Measurements from ENCODE around the gene DDX10. TPM values are rescaled to one million over a fixed set of nuclear protein-coding genes. Genes with fewer than 3 reads are reported as not detected.

The DDX10 gene
- total RNA-seq, 1 experiment from 2014 or later, result 72.2 TPM

- no peak for DNase-seq (ENCODE audit: low spot score)
- Histone ChIP-seq H3K36me3 (ENCODE audit: insufficient read depth, low read length, poor library complexity, severe bottlenecking) (no peaks in the 10 kb centered on the region), H3K9me3 (ENCODE audit: low read depth, low read length, poor library complexity, severe bottlenecking) (no peaks in the 10 kb centered on the region), H3K27me3 (replicated peaks; ENCODE audit: insufficient read depth, low read depth, low read length, poor library complexity) (no peaks in the 10 kb centered on the region), H3K4me1 (ENCODE audit: insufficient read depth, low read length, poor library complexity, severe bottlenecking) (peaks cover 9% of the 10 kb centered on the region), H3K4me3 (ENCODE audit: low read depth, low read length, poor library complexity, severe bottlenecking) (no peak overlapping the region), H3K27ac (ENCODE audit: low read depth, low read length, poor library complexity, severe bottlenecking) (no peak overlapping the region)
- CTCF ChIA-PET, result no interaction called here
- POLR2A ChIA-PET (ENCODE audit: low non-redundant PET), result no interaction called here
- TF ChIP-seq, protein P1, sequence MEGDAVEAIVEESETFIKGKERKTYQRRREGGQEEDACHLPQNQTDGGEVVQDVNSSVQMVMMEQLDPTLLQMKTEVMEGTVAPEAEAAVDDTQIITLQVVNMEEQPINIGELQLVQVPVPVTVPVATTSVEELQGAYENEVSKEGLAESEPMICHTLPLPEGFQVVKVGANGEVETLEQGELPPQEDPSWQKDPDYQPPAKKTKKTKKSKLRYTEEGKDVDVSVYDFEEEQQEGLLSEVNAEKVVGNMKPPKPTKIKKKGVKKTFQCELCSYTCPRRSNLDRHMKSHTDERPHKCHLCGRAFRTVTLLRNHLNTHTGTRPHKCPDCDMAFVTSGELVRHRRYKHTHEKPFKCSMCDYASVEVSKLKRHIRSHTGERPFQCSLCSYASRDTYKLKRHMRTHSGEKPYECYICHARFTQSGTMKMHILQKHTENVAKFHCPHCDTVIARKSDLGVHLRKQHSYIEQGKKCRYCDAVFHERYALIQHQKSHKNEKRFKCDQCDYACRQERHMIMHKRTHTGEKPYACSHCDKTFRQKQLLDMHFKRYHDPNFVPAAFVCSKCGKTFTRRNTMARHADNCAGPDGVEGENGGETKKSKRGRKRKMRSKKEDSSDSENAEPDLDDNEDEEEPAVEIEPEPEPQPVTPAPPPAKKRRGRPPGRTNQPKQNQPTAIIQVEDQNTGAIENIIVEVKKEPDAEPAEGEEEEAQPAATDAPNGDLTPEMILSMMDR (conservative IDR thresholded peaks at IDR 0.05; ENCODE audit: low read depth, low read length), result no peak
- TF ChIP-seq EZH2 (IDR thresholded peaks at IDR 0.05; ENCODE audit: borderline replicate concordance, low read depth, low read length, poor library complexity, severe bottlenecking), result no peak
- no TSS peak for BruUV-seq (replicated peaks)
- intact Hi-C loops (cut with micrococcal nuclease; ENCODE audit: unreplicated experiment), result no loop called here
These were observed 1.6 kb upstream of the DDX10 start for GRCh38 chr11:108663154-108663877.

GRCh38 chr11:108666373-108666772, 1.5 kb downstream of the DDX10 start:
- intact Hi-C loops (cut with micrococcal nuclease; ENCODE audit: unreplicated experiment), result loop anchor here (5.0 kb wide), 1 partner anchor 444 kb away; the partner anchor contains the start of genes ATM and NPAT
- no peak for DNase-seq (ENCODE audit: low spot score)
- peaks cover 17% of the 10 kb centered on the region for H3K4me1 ChIP-seq (ENCODE audit: insufficient read depth, low read length, poor library complexity, severe bottlenecking)
- POLR2A ChIA-PET (ENCODE audit: low non-redundant PET), result interaction anchor here (0.5 kb wide), 1 partner anchor 531 kb away, joined by 3 read pairs; no protein-coding TSS in a partner anchor
- H3K36me3 ChIP-seq (ENCODE audit: insufficient read depth, low read length, poor library complexity, severe bottlenecking), result no peaks in the 10 kb centered on the region
- BruUV-seq (replicated peaks), result no TSS peak
- CTCF ChIA-PET, result no interaction called here
- no peak overlapping the region for H3K4me3 ChIP-seq (ENCODE audit: low read depth, low read length, poor library complexity, severe bottlenecking)
- TF ChIP-seq, protein P1 (conservative IDR thresholded peaks at IDR 0.05; ENCODE audit: low read depth, low read length), result no peak
- no peak for TF ChIP-seq EZH2 (IDR thresholded peaks at IDR 0.05; ENCODE audit: borderline replicate concordance, low read depth, low read length, poor library complexity, severe bottlenecking)
- H3K9me3 ChIP-seq (ENCODE audit: low read depth, low read length, poor library complexity, severe bottlenecking), result no peaks in the 10 kb centered on the region
- no peak overlapping the region for H3K27ac ChIP-seq (ENCODE audit: low read depth, low read length, poor library complexity, severe bottlenecking)
- no peaks in the 10 kb centered on the region for H3K27me3 ChIP-seq (replicated peaks; ENCODE audit: insufficient read depth, low read depth, low read length, poor library complexity)

DNA sequence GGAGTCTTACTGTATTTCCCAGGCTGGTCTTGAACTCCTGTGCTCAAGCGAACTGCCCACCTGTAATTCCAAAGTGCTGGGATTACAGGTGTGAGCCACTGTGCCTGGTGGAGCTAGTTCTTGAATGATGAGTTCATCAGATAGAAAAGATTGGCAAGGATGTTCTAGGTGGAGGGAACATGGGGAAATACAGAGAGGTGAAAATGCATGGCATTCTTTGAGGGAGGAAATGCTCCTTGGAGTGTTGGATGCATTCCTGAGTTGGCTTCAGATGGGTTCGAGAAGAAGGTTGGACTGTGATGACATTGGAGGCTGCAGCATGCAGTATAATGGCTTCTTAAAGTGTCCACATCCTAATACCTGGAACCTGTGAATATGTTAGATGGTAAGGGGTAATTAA, 4.4 kb downstream of the DDX10 start:
- ChIA-PET POLR2A (ENCODE audit: low non-redundant PET) (no interaction called here), CTCF (no interaction called here)
- no peak for TF ChIP-seq EZH2 (IDR thresholded peaks at IDR 0.05; ENCODE audit: borderline replicate concordance, low read depth, low read length, poor library complexity, severe bottlenecking)
- TF ChIP-seq, protein P1 (conservative IDR thresholded peaks at IDR 0.05; ENCODE audit: low read depth, low read length), result no peak
- no peaks in the 10 kb centered on the region for H3K27me3 ChIP-seq (replicated peaks; ENCODE audit: insufficient read depth, low read depth, low read length, poor library complexity)
- no peaks in the 10 kb centered on the region for H3K36me3 ChIP-seq (ENCODE audit: insufficient read depth, low read length, poor library complexity, severe bottlenecking)
- peaks cover 34% of the 10 kb centered on the region for H3K4me1 ChIP-seq (ENCODE audit: insufficient read depth, low read length, poor library complexity, severe bottlenecking)
- H3K4me3 ChIP-seq (ENCODE audit: low read depth, low read length, poor library complexity, severe bottlenecking), result no peak overlapping the region
- intact Hi-C loops (cut with micrococcal nuclease; ENCODE audit: unreplicated experiment), result loop anchor here (5.0 kb wide), 1 partner anchor 447 kb away; the partner anchor contains the start of genes ATM and NPAT
- no peaks in the 10 kb centered on the region for H3K9me3 ChIP-seq (ENCODE audit: low read depth, low read length, poor library complexity, severe bottlenecking)
- BruUV-seq (replicated peaks), result no TSS peak
- H3K27ac ChIP-seq (ENCODE audit: low read depth, low read length, poor library complexity, severe bottlenecking), result no peak overlapping the region
- no peak for DNase-seq (ENCODE audit: low spot score)

Data from A673 (cell line).